Astrocyte (in vitro differentiated cells and primary cell): ENCODE measurements around the gene PTPRD. TPM values are rescaled to one million over a fixed set of nuclear protein-coding genes. Genes with fewer than 3 reads are reported as not detected.

ENCODE experiments used
- DNase-seq: peaks from one replicate; pipeline ENCODE4 v3.0.0-alpha.2; 2010; ENCODE audit warnings: low read depth
- FAIRE-seq: peaks from 2 replicates; lab custom pipeline; 2011; peaks lifted over from hg19 to GRCh38; lab: Jason Lieb, UNC
- H2AFZ ChIP-seq: 2 replicates; pipeline ENCODE4 v1.6.0; 2012; ENCODE audit warnings: low read depth, low read length, inconsistent platforms
- H3K27ac ChIP-seq: 2 replicates; pipeline ENCODE4 v1.5.1; 2011; ENCODE audit warnings: low read depth, low read length, inconsistent platforms
- H3K27me3 ChIP-seq: 2 replicates; pipeline ENCODE4 v1.6.0; 2011; ENCODE audit warnings: low read length, inconsistent platforms; ENCODE audit not compliant: insufficient read depth
- H3K36me3 ChIP-seq: 2 replicates; pipeline ENCODE4 v1.5.1; 2011; ENCODE audit warnings: low read length, inconsistent platforms; ENCODE audit not compliant: insufficient read depth
- H3K4me1 ChIP-seq: 2 replicates; pipeline ENCODE4 v1.5.1; 2011; ENCODE audit warnings: low read length, inconsistent platforms; ENCODE audit not compliant: insufficient read depth
- H3K4me2 ChIP-seq: 2 replicates; pipeline ENCODE4 v1.6.0; 2012; ENCODE audit warnings: low read length, inconsistent platforms
- H3K4me3 ChIP-seq: 2 replicates; pipeline ENCODE4 v1.5.1; 2011; ENCODE audit warnings: low read depth, mild to moderate bottlenecking, low read length, inconsistent platforms; ENCODE audit not compliant: insufficient read depth
- H3K79me2 ChIP-seq: 2 replicates; pipeline ENCODE4 v1.6.0; 2012; ENCODE audit warnings: mild to moderate bottlenecking, low read length, inconsistent platforms; ENCODE audit not compliant: insufficient read depth
- H3K9ac ChIP-seq: 2 replicates; pipeline ENCODE4 v1.6.0; 2012; ENCODE audit warnings: mild to moderate bottlenecking, low read length, inconsistent platforms
- H3K9me3 ChIP-seq: 2 replicates; pipeline ENCODE4 v1.5.1; 2012; ENCODE audit warnings: low read depth, mild to moderate bottlenecking, low read length, inconsistent platforms; ENCODE audit not compliant: insufficient read depth
- H4K20me1 ChIP-seq: 2 replicates; pipeline ENCODE4 v1.6.0; 2012; ENCODE audit warnings: low read length, inconsistent platforms; ENCODE audit not compliant: insufficient read depth
- H3K27ac Mint-ChIP-seq: one replicate; pipeline ENCODE4 v1.8.0; 2021; ENCODE audit warnings: mild to moderate bottlenecking, mixed read lengths; ENCODE audit not compliant: unreplicated experiment
- H3K27me3 Mint-ChIP-seq: one replicate; pipeline ENCODE4 v1.8.0; 2021; ENCODE audit warnings: low read depth, mixed read lengths; ENCODE audit not compliant: unreplicated experiment
- H3K36me3 Mint-ChIP-seq: one replicate; pipeline ENCODE4 v1.8.0; 2021; ENCODE audit warnings: low read depth, mixed read lengths; ENCODE audit not compliant: unreplicated experiment
- H3K4me1 Mint-ChIP-seq: one replicate; pipeline ENCODE4 v1.8.0; 2021; ENCODE audit warnings: low read depth, mixed read lengths; ENCODE audit not compliant: unreplicated experiment
- H3K4me3 Mint-ChIP-seq: one replicate; pipeline ENCODE4 v1.8.0; 2021; ENCODE audit warnings: mild to moderate bottlenecking, moderate library complexity, mixed read lengths; ENCODE audit not compliant: unreplicated experiment
- H3K9me3 Mint-ChIP-seq: one replicate; pipeline ENCODE4 v1.8.0; 2021; ENCODE audit warnings: mild to moderate bottlenecking, mixed read lengths; ENCODE audit not compliant: unreplicated experiment
- CTCF ChIP-seq: IDR thresholded peaks from 2 replicates; pipeline ENCODE4 v1.5.1; 2011; ENCODE audit warnings: low read depth, mild to moderate bottlenecking, inconsistent platforms, low read length, moderate library complexity; ENCODE audit not compliant: insufficient read depth
- EZH2 ChIP-seq: IDR thresholded peaks from 2 replicates; pipeline ENCODE4 v1.6.1; 2012; ENCODE audit warnings: mild to moderate bottlenecking, low read length, inconsistent platforms; ENCODE audit not compliant: insufficient read depth
- total RNA-seq: library from RNA; stranded (reverse); gene quantifications from 2 replicates; pipeline ENCODE4 v1.2.1, GENCODE V29; 2021

PTPRD gene
- total RNA-seq, 1 donor from 2014 or later: 88.1 TPM

DNA sequence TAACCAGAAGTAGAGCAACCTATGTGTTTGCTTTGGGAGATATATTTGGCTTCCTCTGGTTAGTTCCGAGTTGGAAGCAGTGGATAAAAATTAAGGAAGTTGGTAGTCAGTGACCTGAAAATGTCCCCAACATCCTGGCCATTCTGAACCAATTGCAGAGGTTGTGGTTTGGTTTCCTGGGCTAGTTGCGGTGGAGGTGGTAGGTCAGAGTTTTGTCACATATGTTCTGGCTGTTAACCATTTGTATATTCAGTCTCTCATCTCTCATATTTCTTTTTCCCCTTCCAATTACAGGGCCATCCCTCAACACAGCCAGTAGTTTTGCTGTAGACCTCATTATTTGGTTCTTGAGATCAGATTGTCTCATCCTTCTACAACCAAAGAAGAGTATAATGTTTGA lies 1026.9 kb downstream of the PTPRD start:
- H3K79me2 ChIP-seq: no peaks in the 10 kb centered on the region
- H3K4me1 ChIP-seq: no peaks in the 10 kb centered on the region
- H3K36me3 ChIP-seq: no peaks in the 10 kb centered on the region
- H3K9me3 ChIP-seq: no peaks in the 10 kb centered on the region
- no peak overlapping the region for H3K4me3 ChIP-seq
- Mint-ChIP-seq H3K36me3 (no peaks in the 10 kb centered on the region), H3K27ac (no peak overlapping the region), H3K9me3 (no peaks in the 10 kb centered on the region), H3K4me3 (no peak overlapping the region), H3K27me3 (no peaks in the 10 kb centered on the region), H3K4me1 (no peaks in the 10 kb centered on the region)
- DNase-seq (no peak), FAIRE-seq (no peak)
- no peak overlapping the region for H3K27ac ChIP-seq
- no peak overlapping the region for H3K4me2 ChIP-seq
- H3K27me3 ChIP-seq: no peaks in the 10 kb centered on the region
- H3K9ac ChIP-seq: no peak overlapping the region
- H2AFZ ChIP-seq: no peak overlapping the region
- H4K20me1 ChIP-seq: no peaks in the 10 kb centered on the region
- no peak for TF ChIP-seq EZH2
- no peak for TF ChIP-seq CTCF

GRCh38 chr9:9574080-9574479 lies 1038.7 kb downstream of the PTPRD start:
- no peaks in the 10 kb centered on the region for H3K27me3 ChIP-seq
- H3K27ac Mint-ChIP-seq: no peak overlapping the region
- H2AFZ ChIP-seq: no peak overlapping the region
- DNase-seq (no peak), FAIRE-seq (no peak)
- H3K9ac ChIP-seq: no peak overlapping the region
- TF ChIP-seq CTCF: no peak
- no peaks in the 10 kb centered on the region for H3K36me3 Mint-ChIP-seq
- H3K4me3 ChIP-seq: no peak overlapping the region
- no peaks in the 10 kb centered on the region for H3K9me3 Mint-ChIP-seq
- no peaks in the 10 kb centered on the region for H3K27me3 Mint-ChIP-seq
- H3K4me3 Mint-ChIP-seq: no peak overlapping the region
- H3K4me2 ChIP-seq: no peak overlapping the region
- no peak overlapping the region for H3K27ac ChIP-seq
- H3K9me3 ChIP-seq: no peaks in the 10 kb centered on the region
- no peaks in the 10 kb centered on the region for H3K79me2 ChIP-seq
- no peaks in the 10 kb centered on the region for H3K36me3 ChIP-seq
- no peaks in the 10 kb centered on the region for H3K4me1 ChIP-seq
- H4K20me1 ChIP-seq: no peaks in the 10 kb centered on the region
- no peaks in the 10 kb centered on the region for H3K4me1 Mint-ChIP-seq

DNA sequence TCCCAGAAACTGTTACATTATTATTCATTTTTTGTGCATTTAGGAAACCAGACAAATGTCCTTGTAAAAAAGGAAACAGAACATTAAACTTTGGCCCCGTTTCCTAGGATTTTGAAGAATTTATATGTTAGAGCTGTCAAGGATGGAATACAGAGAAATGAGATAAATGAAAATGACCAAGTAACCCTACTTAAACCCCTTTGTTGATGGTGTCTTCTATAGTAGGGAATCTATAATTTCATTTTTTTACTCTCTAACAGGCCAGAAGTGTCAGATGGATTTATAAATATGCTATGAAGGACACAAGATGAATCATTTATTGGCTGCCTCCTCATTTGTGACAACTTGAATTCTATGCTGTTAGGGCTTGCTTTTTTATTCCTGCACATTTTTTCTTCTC lies 1047.1 kb downstream of the PTPRD start:
- Mint-ChIP-seq H3K36me3 (no peaks in the 10 kb centered on the region), H3K27ac (no peak overlapping the region), H3K27me3 (no peaks in the 10 kb centered on the region), H3K4me3 (no peak overlapping the region), H3K9me3 (no peaks in the 10 kb centered on the region), H3K4me1 (no peaks in the 10 kb centered on the region)
- no peak overlapping the region for H3K9ac ChIP-seq
- H3K4me3 ChIP-seq: no peak overlapping the region
- H3K36me3 ChIP-seq: no peaks in the 10 kb centered on the region
- H3K79me2 ChIP-seq: no peaks in the 10 kb centered on the region
- no peaks in the 10 kb centered on the region for H3K9me3 ChIP-seq
- H3K4me1 ChIP-seq: no peaks in the 10 kb centered on the region
- H3K27ac ChIP-seq: no peak overlapping the region
- FAIRE-seq (no peak), DNase-seq (no peak)
- no peak overlapping the region for H3K4me2 ChIP-seq
- TF ChIP-seq EZH2 (no peak), CTCF (no peak)
- no peaks in the 10 kb centered on the region for H3K27me3 ChIP-seq
- H4K20me1 ChIP-seq: no peaks in the 10 kb centered on the region
- no peak overlapping the region for H2AFZ ChIP-seq
